PFSK-1 (cell line): ENCODE measurements around the gene ATP8A1.

ENCODE experiments used
- FOXP2 ChIP-seq: optimal IDR thresholded peaks from 2 replicates; pipeline ENCODE3; 2011; ENCODE audit warnings: borderline replicate concordance, control low read depth, inconsistent platforms; ENCODE audit not compliant: insufficient read depth; ENCODE audit errors: extremely low read length, extremely low read depth
- POLR2AphosphoS5 ChIP-seq: IDR thresholded peaks from 2 replicates; pipeline ENCODE4 v1.6.1; 2012; ENCODE audit warnings: low read depth, mild to moderate bottlenecking, control low read depth, low read length, moderate library complexity
- SIN3A ChIP-seq: IDR thresholded peaks from 2 replicates; pipeline ENCODE4 v1.6.1; 2012; ENCODE audit warnings: mild to moderate bottlenecking, low read length, moderate library complexity, borderline replicate concordance; ENCODE audit not compliant: insufficient read depth
- TAF1 ChIP-seq: IDR thresholded peaks from 2 replicates; pipeline ENCODE4 v1.6.1; 2012; ENCODE audit warnings: low read length, control low read depth, borderline replicate concordance; ENCODE audit not compliant: insufficient read depth
- TF ChIP-seq, protein P1 (sequence below), 2 experiments: IDR thresholded peaks; 2 replicates each; pipeline versions ENCODE4 v1.6.1 to v1.8.0; 2011 to 2012; ENCODE audit warnings: low read depth in 2 of 2, low read length in 2 of 2, control low read depth in 1 of 2, inconsistent platforms in 1 of 2, mild to moderate bottlenecking in 1 of 2, moderate library complexity in 1 of 2; ENCODE audit not compliant: insufficient read depth in 1 of 2

ATP8A1 gene

GRCh38 chr4:42612898-42613297, 44.0 kb downstream of the ATP8A1 start:
- TF ChIP-seq, protein P1, sequence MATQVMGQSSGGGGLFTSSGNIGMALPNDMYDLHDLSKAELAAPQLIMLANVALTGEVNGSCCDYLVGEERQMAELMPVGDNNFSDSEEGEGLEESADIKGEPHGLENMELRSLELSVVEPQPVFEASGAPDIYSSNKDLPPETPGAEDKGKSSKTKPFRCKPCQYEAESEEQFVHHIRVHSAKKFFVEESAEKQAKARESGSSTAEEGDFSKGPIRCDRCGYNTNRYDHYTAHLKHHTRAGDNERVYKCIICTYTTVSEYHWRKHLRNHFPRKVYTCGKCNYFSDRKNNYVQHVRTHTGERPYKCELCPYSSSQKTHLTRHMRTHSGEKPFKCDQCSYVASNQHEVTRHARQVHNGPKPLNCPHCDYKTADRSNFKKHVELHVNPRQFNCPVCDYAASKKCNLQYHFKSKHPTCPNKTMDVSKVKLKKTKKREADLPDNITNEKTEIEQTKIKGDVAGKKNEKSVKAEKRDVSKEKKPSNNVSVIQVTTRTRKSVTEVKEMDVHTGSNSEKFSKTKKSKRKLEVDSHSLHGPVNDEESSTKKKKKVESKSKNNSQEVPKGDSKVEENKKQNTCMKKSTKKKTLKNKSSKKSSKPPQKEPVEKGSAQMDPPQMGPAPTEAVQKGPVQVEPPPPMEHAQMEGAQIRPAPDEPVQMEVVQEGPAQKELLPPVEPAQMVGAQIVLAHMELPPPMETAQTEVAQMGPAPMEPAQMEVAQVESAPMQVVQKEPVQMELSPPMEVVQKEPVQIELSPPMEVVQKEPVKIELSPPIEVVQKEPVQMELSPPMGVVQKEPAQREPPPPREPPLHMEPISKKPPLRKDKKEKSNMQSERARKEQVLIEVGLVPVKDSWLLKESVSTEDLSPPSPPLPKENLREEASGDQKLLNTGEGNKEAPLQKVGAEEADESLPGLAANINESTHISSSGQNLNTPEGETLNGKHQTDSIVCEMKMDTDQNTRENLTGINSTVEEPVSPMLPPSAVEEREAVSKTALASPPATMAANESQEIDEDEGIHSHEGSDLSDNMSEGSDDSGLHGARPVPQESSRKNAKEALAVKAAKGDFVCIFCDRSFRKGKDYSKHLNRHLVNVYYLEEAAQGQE (IDR thresholded peaks at IDR 0.05; ENCODE audit: insufficient read depth in 1 of 2, low read depth in 2 of 2, low read length in 2 of 2) = no peak
- TF ChIP-seq POLR2AphosphoS5 (no peak), TAF1 (no peak), FOXP2 (no peak), SIN3A (no peak)

- TF ChIP-seq, protein P1 (IDR thresholded peaks at IDR 0.05; ENCODE audit: insufficient read depth in 1 of 2, low read depth in 2 of 2, low read length in 2 of 2) = no peak
- TF ChIP-seq SIN3A = no peak
Observed at GRCh38 chr4:42610941-42611340, 46.0 kb downstream of the ATP8A1 start.

DNA sequence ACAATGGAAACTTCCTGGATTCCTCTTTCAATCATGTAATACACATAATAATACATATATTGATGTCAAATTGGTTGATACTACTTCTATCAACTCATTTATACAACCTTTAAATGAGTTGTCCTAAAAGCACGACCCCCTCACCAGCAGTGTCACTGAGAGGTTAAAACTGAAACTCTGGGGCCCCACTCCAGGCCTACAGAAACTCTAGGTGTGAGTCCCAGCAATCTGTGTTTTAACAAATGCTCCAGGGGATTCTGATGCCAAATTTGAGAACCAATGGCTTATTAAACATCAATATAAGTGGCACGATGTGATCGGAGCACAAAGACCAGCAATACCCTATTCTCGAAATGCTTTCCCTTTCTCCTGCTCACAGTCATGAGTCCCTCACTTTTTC, 47.9 kb downstream of the ATP8A1 start:
- TF ChIP-seq POLR2AphosphoS5 = no peak
- TF ChIP-seq, protein P1 (IDR thresholded peaks at IDR 0.05; ENCODE audit: insufficient read depth in 1 of 2, low read depth in 2 of 2, low read length in 2 of 2) = no peak
- TF ChIP-seq SIN3A = no peak
- TF ChIP-seq FOXP2 = no peak
- TF ChIP-seq TAF1 = no peak

GRCh38 chr4:42608551-42608950, 48.4 kb downstream of the ATP8A1 start:
- TF ChIP-seq TAF1 = no peak
- TF ChIP-seq POLR2AphosphoS5 = no peak
- TF ChIP-seq, protein P1 (IDR thresholded peaks at IDR 0.05; ENCODE audit: insufficient read depth in 1 of 2, low read depth in 2 of 2, low read length in 2 of 2) = no peak
- no peak for TF ChIP-seq SIN3A
- TF ChIP-seq FOXP2 = no peak

- TF ChIP-seq SIN3A = no peak
- no peak for TF ChIP-seq POLR2AphosphoS5
- TF ChIP-seq FOXP2 = no peak
- no peak for TF ChIP-seq TAF1
- TF ChIP-seq, protein P1 (IDR thresholded peaks at IDR 0.05; ENCODE audit: insufficient read depth in 1 of 2, low read depth in 2 of 2, low read length in 2 of 2) = no peak
Observed at GRCh38 chr4:42607011-42607726, 49.7 kb downstream of the ATP8A1 start.
